GM23338 (cell line): ENCODE results near the gene NTM. TPM values are rescaled to one million over a fixed set of nuclear protein-coding genes. Genes with fewer than 3 reads are reported as not detected.

ENCODE experiments used
- ATAC-seq: fragments of 200-7000 bp; cut with Tn5 transposase; 3 replicates; pipeline ENCODE4 v1.9.1; 2020
- DNase-seq: peaks from one replicate; pipeline ENCODE4 v3.0.0-alpha.2; 2015; ENCODE audit warnings: low spot score
- H2AFZ ChIP-seq: fragments of 200-600 bp; sonication (generic); 2 replicates; pipeline ENCODE4 v1.8.0; 2016; ENCODE audit warnings: antibody characterized with exemption, mild to moderate bottlenecking, moderate library complexity
- H3F3A ChIP-seq: fragments of 200-600 bp; sonication (generic); replicated peaks from 2 replicates; pipeline ENCODE4 v1.8.0; 2017; ENCODE audit warnings: antibody characterized with exemption, mixed run types, low read depth
- H3K27ac ChIP-seq: fragments of 200-600 bp; sonication (generic); 2 replicates; pipeline ENCODE4 v1.6.1; 2016; ENCODE audit warnings: low read depth
- H3K27me3 ChIP-seq: fragments of 200-600 bp; sonication (generic); 2 replicates; pipeline ENCODE4 v1.8.0; 2016; ENCODE audit warnings: mild to moderate bottlenecking, mixed run types, moderate library complexity; ENCODE audit not compliant: insufficient read depth
- H3K36me3 ChIP-seq: fragments of 200-600 bp; sonication (generic); 2 replicates; pipeline ENCODE4 v1.8.0; 2016; ENCODE audit warnings: mild to moderate bottlenecking; ENCODE audit not compliant: insufficient read depth
- H3K4me1 ChIP-seq: fragments of 200-600 bp; sonication (generic); 2 replicates; pipeline ENCODE4 v1.8.0; 2016; ENCODE audit warnings: mild to moderate bottlenecking, moderate library complexity; ENCODE audit not compliant: insufficient read depth
- H3K4me2 ChIP-seq: fragments of 200-600 bp; sonication (generic); 2 replicates; pipeline ENCODE4 v1.7.1; 2017; ENCODE audit warnings: mixed run types
- H3K4me3 ChIP-seq: fragments of 200-600 bp; sonication (generic); 2 replicates; pipeline ENCODE4 v1.6.1; 2016; ENCODE audit warnings: mixed run types
- H3K79me2 ChIP-seq: fragments of 200-600 bp; sonication (generic); replicated peaks from 2 replicates; pipeline ENCODE4 v1.8.0; 2017; ENCODE audit warnings: mild to moderate bottlenecking; ENCODE audit not compliant: insufficient read depth
- H3K9me2 ChIP-seq: fragments of 200-600 bp; sonication (generic); 2 replicates; pipeline ENCODE4 v1.8.0; 2017; ENCODE audit not compliant: insufficient read depth
- H4K20me1 ChIP-seq: fragments of 200-600 bp; sonication (generic); replicated peaks from 2 replicates; pipeline ENCODE4 v1.8.0; 2017; ENCODE audit warnings: mild to moderate bottlenecking; ENCODE audit not compliant: insufficient read depth
- H3K27ac Mint-ChIP-seq: 2 replicates; pipeline ENCODE4 v1.8.0; 2020; ENCODE audit warnings: inconsistent platforms, mild to moderate bottlenecking, moderate library complexity, mixed read lengths
- H3K27me3 Mint-ChIP-seq: 3 replicates; pipeline ENCODE4 v1.8.0; 2022; ENCODE audit warnings: low read depth, mild to moderate bottlenecking, moderate library complexity, mixed read lengths, inconsistent platforms; ENCODE audit not compliant: insufficient read depth, poor library complexity
- H3K36me3 Mint-ChIP-seq: 3 replicates; pipeline ENCODE4 v1.8.0; 2021; ENCODE audit warnings: low read depth, mild to moderate bottlenecking, inconsistent platforms, moderate library complexity, mixed read lengths
- H3K4me1 Mint-ChIP-seq: 3 replicates; pipeline ENCODE4 v1.8.0; 2020; ENCODE audit warnings: mild to moderate bottlenecking, inconsistent platforms, mixed read lengths
- H3K4me3 Mint-ChIP-seq: 3 replicates; pipeline ENCODE4 v1.8.0; 2021; ENCODE audit warnings: moderate library complexity, mild to moderate bottlenecking, inconsistent platforms, mixed read lengths
- H3K9me3 Mint-ChIP-seq: 3 replicates; pipeline ENCODE4 v1.8.0; 2020; ENCODE audit warnings: moderate library complexity, mild to moderate bottlenecking, inconsistent platforms, mixed read lengths
- CREB1 ChIP-seq: fragments of 250-450 bp; sonication (Bioruptor Pico); IDR thresholded peaks from 2 replicates; pipeline ENCODE4 v1.5.0; 2020; ENCODE audit warnings: low read depth, mild to moderate bottlenecking, moderate library complexity
- CTCF ChIP-seq, 2 experiments: fragments of 200-600 bp in 1 of 2; sonication (generic) in 1 of 2; conservative IDR thresholded peaks; 2 replicates each; pipeline versions ENCODE4 v1.5.1 to v1.6.1; 2016 to 2017; ENCODE audit warnings: antibody characterized with exemption in 2 of 2, low read depth in 2 of 2, mild to moderate bottlenecking in 2 of 2, moderate library complexity in 1 of 2
- ETS1 ChIP-seq: IDR thresholded peaks from 2 replicates; pipeline ENCODE4 v1.6.1; 2016; ENCODE audit warnings: antibody characterized with exemption
- EZH2 ChIP-seq: fragments of 200-600 bp; sonication (generic); IDR thresholded peaks from one replicate; pipeline ENCODE4 v1.8.0; 2017; ENCODE audit warnings: antibody characterized with exemption, mild to moderate bottlenecking, low read depth; ENCODE audit not compliant: unreplicated experiment
- EZH2phosphoT487 ChIP-seq: fragments of 200-600 bp; sonication (generic); IDR thresholded peaks from one replicate; pipeline ENCODE4 v1.8.1; 2018; ENCODE audit warnings: antibody characterized with exemption; ENCODE audit not compliant: unreplicated experiment
- JUNB ChIP-seq: IDR thresholded peaks from one replicate; pipeline ENCODE4 v1.6.1; 2016; ENCODE audit warnings: antibody characterized with exemption; ENCODE audit not compliant: unreplicated experiment
- NANOG ChIP-seq: IDR thresholded peaks from 2 replicates; pipeline ENCODE4 v1.6.1; 2016; ENCODE audit warnings: antibody characterized with exemption, borderline replicate concordance
- POLR2AphosphoS5 ChIP-seq: IDR thresholded peaks from 2 replicates; pipeline ENCODE4 v1.6.1; 2016; ENCODE audit warnings: antibody characterized with exemption, low read depth
- REST ChIP-seq: IDR thresholded peaks from one replicate; pipeline ENCODE4 v1.6.1; 2018; ENCODE audit warnings: antibody characterized with exemption; ENCODE audit not compliant: unreplicated experiment
- STAT1 ChIP-seq: IDR thresholded peaks from one replicate; pipeline ENCODE4 v1.6.1; 2016; ENCODE audit warnings: antibody characterized with exemption; ENCODE audit not compliant: unreplicated experiment
- ZNF114 ChIP-seq: fragments of 250-450 bp; sonication (Bioruptor Pico); IDR thresholded peaks from 2 replicates; pipeline ENCODE4 v1.5.0; 2020; ENCODE audit warnings: mild to moderate bottlenecking, moderate library complexity
- ZNF331 ChIP-seq: fragments of 250-450 bp; sonication (Bioruptor Pico); IDR thresholded peaks from 2 replicates; pipeline ENCODE4 v1.5.0; 2020; ENCODE audit warnings: low read depth, mild to moderate bottlenecking, moderate library complexity
- ZNF462 ChIP-seq: fragments of 250-450 bp; sonication (Bioruptor Pico); IDR thresholded peaks from 2 replicates; pipeline ENCODE4 v1.5.0; 2020; ENCODE audit warnings: mild to moderate bottlenecking, moderate library complexity
- polyA plus RNA-seq: library from polyadenylated mRNA; unstranded; fragments of >200 nt; fragmentation: Nextera tagmentation; extraction: Ambion mirVana; gene quantifications from 2 replicates; pipeline ENCODE4 v1.2.1, GENCODE V29; 2016
- total RNA-seq: library from RNA; depleted of rRNA; stranded (reverse); fragments of >200 nt; shearing (Covaris generic); gene quantifications from 2 replicates; pipeline ENCODE4 v1.2.3, GENCODE V29; 2014

Gene NTM
- total and polyA plus RNA-seq, 2 experiments from 2014 or later, result 10.6 to 14.6 TPM

GRCh38 chr11:132035766-132036165 is 665.4 kb downstream of the NTM start:
- Histone ChIP-seq H3F3A (no peaks in the 10 kb centered on the region), H3K27me3 (no peaks in the 10 kb centered on the region), H3K4me1 (peaks cover 19% of the 10 kb centered on the region), H4K20me1 (no peaks in the 10 kb centered on the region), H3K27ac (no peak overlapping the region), H3K36me3 (no peaks in the 10 kb centered on the region), H3K9me2 (peaks cover 18% of the 10 kb centered on the region), H3K4me2 (no peak overlapping the region), H2AFZ (no peak overlapping the region), H3K79me2 (no peaks in the 10 kb centered on the region), H3K4me3 (no peak overlapping the region)
- peaks cover 36% of the 10 kb centered on the region for H3K4me1 Mint-ChIP-seq
- TF ChIP-seq JUNB (no peak), NANOG (no peak), CTCF (conservative IDR thresholded peaks at IDR 0.05; ENCODE audit: low read depth in 2 of 2) (no peak), POLR2AphosphoS5 (no peak), EZH2 (no peak), STAT1 (no peak), ZNF114 (no peak), ETS1 (no peak), CREB1 (CRISPR knock-in tag) (no peak), EZH2phosphoT487 (no peak), ZNF331 (CRISPR knock-in tag) (no peak), ZNF462 (CRISPR knock-in tag) (no peak), REST (no peak)
- no peaks in the 10 kb centered on the region for H3K36me3 Mint-ChIP-seq
- ATAC-seq (no peak), DNase-seq (no peak)
- no peak overlapping the region for H3K27ac Mint-ChIP-seq
- peaks cover 5% of the 10 kb centered on the region for H3K27me3 Mint-ChIP-seq
- no peaks in the 10 kb centered on the region; the same call in 2 of the 3 replicates for H3K9me3 Mint-ChIP-seq
- H3K4me3 Mint-ChIP-seq, result no peak overlapping the region
